GM12878 (cell line): ENCODE data around the gene PTPRN2. TPM values are rescaled to one million over a fixed set of nuclear protein-coding genes. Genes with fewer than 3 reads are reported as not detected.

ENCODE experiments used
- ATAC-seq: fragments of 200-7000 bp; cut with Tn5 transposase; 3 replicates; pipeline ENCODE4 v1.9.1; 2020; ENCODE audit warnings: mild to moderate bottlenecking, moderate library complexity
- BruUV-seq: library from RNA; stranded (reverse); fragments of 400-500 nt; replicated peaks from 2 replicates; lab custom pipeline; 2021; lab: Mats Ljungman, UMichigan
- CTCF ChIA-PET: fragments of 300-600 bp; sonication (Branson Sonifier 250); formaldehyde crosslinking; extraction: SDS; loops from one replicate; lab custom pipeline; 2021; ENCODE audit warnings: inconsistent platforms; lab: Yijun Ruan, JAX
- POLR2A ChIA-PET: fragments of 350-600 bp; formaldehyde crosslinking; extraction: SDS; loops from one replicate; lab custom pipeline; 2021; ENCODE audit warnings: inconsistent platforms; lab: Charles Lee
- RAD21 ChIA-PET: fragments of 300-600 bp; sonication (Branson Sonifier 250); formaldehyde crosslinking; loops from one replicate; lab custom pipeline; 2023; ENCODE audit warnings: antibody characterized with exemption; ENCODE audit not compliant: unreplicated experiment; lab: Charles Lee
- SMC1A ChIA-PET: fragments of 300-600 bp; sonication (Branson Sonifier 250); formaldehyde crosslinking; loops from one replicate; lab custom pipeline; 2023; ENCODE audit not compliant: unreplicated experiment, uncharacterized antibody; lab: Charles Lee
- DNase-seq: peaks from one replicate; pipeline ENCODE4 v3.0.0-alpha.2; 2011; ENCODE audit warnings: low read depth, low spot score
- FAIRE-seq: peaks from 3 replicates; lab custom pipeline; 2011; peaks lifted over from hg19 to GRCh38; lab: Jason Lieb, UNC
- H2AFZ ChIP-seq: 2 replicates; pipeline ENCODE4 v1.6.0; 2011; ENCODE audit warnings: low read depth, low read length, control low read depth; ENCODE audit not compliant: control insufficient read depth
- H3K27ac ChIP-seq: 2 replicates; pipeline ENCODE4 v1.5.1; 2011; ENCODE audit warnings: control low read depth; ENCODE audit not compliant: control insufficient read depth, insufficient read depth
- H3K27me3 ChIP-seq, 2 experiments: replicated peaks in 1 of 2; 2 replicates each; pipeline versions ENCODE4 v1.6.0 to v1.6.1; 2011; ENCODE audit warnings: low read length in 1 of 2; ENCODE audit not compliant: control insufficient read depth in 2 of 2, insufficient read depth in 2 of 2
- H3K36me3 ChIP-seq, 2 experiments: 2 replicates each; pipeline ENCODE4 v1.5.1; 2011; ENCODE audit warnings: low read length in 1 of 2; ENCODE audit not compliant: control insufficient read depth in 2 of 2, insufficient read depth in 2 of 2
- H3K4me1 ChIP-seq: 2 replicates; pipeline ENCODE4 v1.6.1; 2011; ENCODE audit warnings: mild to moderate bottlenecking, low read length, moderate library complexity, mixed read lengths; ENCODE audit not compliant: control insufficient read depth, insufficient read depth
- H3K4me2 ChIP-seq: 2 replicates; pipeline ENCODE4 v1.6.0; 2011; ENCODE audit warnings: control low read depth; ENCODE audit not compliant: control insufficient read depth, insufficient read depth
- H3K4me3 ChIP-seq: fragments of 200-600 bp; sonication (generic); 2 replicates; pipeline ENCODE4 v1.5.1; 2016
- H3K79me2 ChIP-seq: 2 replicates; pipeline ENCODE4 v1.6.0; 2011; ENCODE audit warnings: low read length; ENCODE audit not compliant: control insufficient read depth, insufficient read depth
- H3K9ac ChIP-seq: 2 replicates; pipeline ENCODE4 v1.8.0; 2011; ENCODE audit warnings: low read length, control low read depth, mixed read lengths; ENCODE audit not compliant: control insufficient read depth, insufficient read depth
- H3K9me3 ChIP-seq: replicated peaks from 3 replicates; pipeline ENCODE4 v1.5.1; 2011; ENCODE audit warnings: mild to moderate bottlenecking, low read length; ENCODE audit not compliant: control insufficient read depth, insufficient read depth
- H4K20me1 ChIP-seq: 2 replicates; pipeline ENCODE4 v1.6.0; 2011; ENCODE audit not compliant: control insufficient read depth, insufficient read depth
- EGR1 ChIP-seq, 2 experiments: IDR thresholded peaks; 1 replicate in 1 of 2; 2 replicates in 1 of 2; pipeline ENCODE4 v1.6.1; 2011 to 2012; ENCODE audit warnings: low read depth in 2 of 2, low read length in 2 of 2, borderline replicate concordance in 1 of 2, mild to moderate bottlenecking in 1 of 2, moderate library complexity in 1 of 2
- HDAC2 ChIP-seq: fragments of 200-600 bp; sonication (generic); IDR thresholded peaks from 2 replicates; pipeline ENCODE4 v1.6.1; 2017
- POLR2A ChIP-seq: IDR thresholded peaks from 2 replicates; pipeline ENCODE4 v1.6.1; 2011; ENCODE audit warnings: low read depth, mild to moderate bottlenecking, low read length
- SPI1 ChIP-seq: IDR thresholded peaks from 2 replicates; pipeline ENCODE4 v1.6.1; 2011; ENCODE audit warnings: low read depth, mild to moderate bottlenecking, low read length, moderate library complexity, borderline replicate concordance; ENCODE audit not compliant: insufficient read depth
- TBL1XR1 ChIP-seq: IDR thresholded peaks from 2 replicates; pipeline ENCODE4 v1.6.1; 2012; ENCODE audit warnings: low read depth, low read length, improper control_type of control experiment
- WRNIP1 ChIP-seq: IDR thresholded peaks from 2 replicates; pipeline ENCODE4 v1.6.1; 2011; ENCODE audit warnings: low read depth, low read length, improper control_type of control experiment, borderline replicate concordance
- WGBS: methylation state at CpG from one replicate; pipeline ENCODE4 v1.1.6; 2016; ENCODE audit warnings: low lambda C conversion rate; ENCODE audit not compliant: insufficient replicate concordance, insufficient coverage; ENCODE audit errors: missing lambda C conversion rate; 5-methylcytosine and 5-hydroxymethylcytosine counted together
- in situ Hi-C: fragments of 300-500 bp; cut with MboI; formaldehyde crosslinking; loops from 9 replicates; pipeline ENCODE4 v1.14.3; 2018; ENCODE audit warnings: mixed read lengths
- intact Hi-C: fragments of 100-400 bp; cut with micrococcal nuclease; formaldehyde crosslinking; loops from one replicate; pipeline ENCODE4 v1.14.2; 2022; ENCODE audit not compliant: unreplicated experiment
- polyA plus RNA-seq, 11 experiments: library from polyadenylated mRNA; depleted of rRNA in 4 of 11; unstranded in 6 of 11; stranded (reverse) in 5 of 11; fragments of >200 nt; fragmentation: Nextera tagmentation in 4 of 11; fragmentation: Illumina TruSeq in 1 of 11; extraction: Ambion mirVana in 4 of 11; extraction: Trizol in 1 of 11; gene quantifications; 1 replicate in 1 of 11; 2 replicates in 10 of 11; pipeline versions ENCODE4 v1.2.1 to v1.2.3, GENCODE V29; 2011 to 2016; ENCODE audit warnings: inconsistent platforms in 2 of 11, missing spikeins in 2 of 11, low read depth in 1 of 11
- total RNA-seq, 4 experiments: library from RNA; depleted of rRNA in 3 of 4; stranded (reverse); fragments of >200 nt in 3 of 4; fragmentation: Illumina TruSeq in 1 of 4; extraction: Trizol in 1 of 4; gene quantifications; 2 replicates each; pipeline versions ENCODE4 v1.2.1 to v1.2.3, GENCODE V29; 2013 to 2021
- TF ChIP-seq, protein P1 (sequence below): IDR thresholded peaks from 2 replicates; pipeline ENCODE4 v1.6.1; 2011; ENCODE audit warnings: low read depth, mild to moderate bottlenecking, low read length, moderate library complexity, borderline replicate concordance; ENCODE audit errors: extremely low read depth
- TF ChIP-seq, protein P2 (sequence below): IDR thresholded peaks from 2 replicates; pipeline ENCODE4 v1.6.1; 2012; ENCODE audit warnings: mild to moderate bottlenecking, low read depth, low read length

Gene PTPRN2
- total and polyA plus RNA-seq, 10 of the 15 experiments (the other 5 are each of a cell fraction or from before 2014, with no cell fraction given), result 5.4 TPM; not detected in 9

DNA sequence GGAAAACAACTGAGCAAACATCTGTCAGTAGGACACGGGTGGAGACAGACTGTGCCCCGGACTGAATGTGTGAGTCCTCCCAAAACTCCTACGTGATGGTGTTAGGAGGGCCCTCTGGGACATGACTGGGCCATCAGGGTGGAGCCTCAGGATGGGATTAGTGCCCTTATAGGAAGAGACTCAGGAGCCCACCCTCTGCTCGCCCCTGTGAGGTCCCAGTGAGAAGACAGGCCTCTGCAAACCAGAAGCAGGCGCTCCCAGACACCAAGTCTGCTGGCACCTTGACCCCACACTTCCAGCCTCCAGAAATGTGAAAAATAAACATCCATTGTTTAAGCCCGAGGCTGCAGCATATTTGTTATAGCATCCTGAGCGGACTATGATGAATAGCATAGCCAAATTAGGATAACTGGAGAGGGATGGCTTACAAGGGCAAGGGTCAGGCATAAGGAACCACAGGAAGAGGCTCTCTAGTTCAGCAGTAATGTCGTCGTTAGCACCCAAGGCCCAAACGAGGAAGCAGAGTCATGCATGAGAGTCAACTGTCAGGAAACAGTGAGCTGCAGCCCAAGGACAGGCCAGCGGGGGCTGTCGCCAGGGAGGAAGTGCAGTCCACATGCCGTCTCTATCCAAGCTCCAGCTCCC lies 50.6 kb downstream of the PTPRN2 start:
- ChIA-PET RAD21 (no interaction called here), POLR2A (interaction anchor here (0.8 kb wide), 1 partner anchor 78 kb away, joined by 3 read pairs; no protein-coding TSS in a partner anchor), CTCF (no interaction called here), SMC1A (no interaction called here)
- ATAC-seq (no peak), FAIRE-seq (no peak), DNase-seq (no peak)
- Histone ChIP-seq H3K4me3 (no peak overlapping the region), H4K20me1 (no peaks in the 10 kb centered on the region), H3K9me3 (no peaks in the 10 kb centered on the region; the same call in 2 of the 3 replicates), H3K79me2 (no peaks in the 10 kb centered on the region), H3K4me2 (no peak overlapping the region), H3K9ac (no peak overlapping the region), H2AFZ (no peak overlapping the region), H3K27me3 (no peaks in the 10 kb centered on the region), H3K4me1 (no peaks in the 10 kb centered on the region), H3K36me3 (no peaks in the 10 kb centered on the region), H3K27ac (no peak overlapping the region)
- BruUV-seq, result no TSS peak
- in situ Hi-C loops (no loop called here), intact Hi-C loops (no loop called here)
- WGBS, result 14% methylated on average over 13 of the region's 13 CpGs
- no peak for TF ChIP-seq WRNIP1
- TF ChIP-seq, protein P1, sequence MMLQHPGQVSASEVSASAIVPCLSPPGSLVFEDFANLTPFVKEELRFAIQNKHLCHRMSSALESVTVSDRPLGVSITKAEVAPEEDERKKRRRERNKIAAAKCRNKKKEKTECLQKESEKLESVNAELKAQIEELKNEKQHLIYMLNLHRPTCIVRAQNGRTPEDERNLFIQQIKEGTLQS, result no peak
- TF ChIP-seq EGR1 (IDR thresholded peaks at IDR 0.05; ENCODE audit: borderline replicate concordance in 1 of 2, low read depth in 2 of 2, low read length in 2 of 2), result no peak
- TF ChIP-seq SPI1, result no peak
- TF ChIP-seq HDAC2, result no peak
- TF ChIP-seq, protein P2, sequence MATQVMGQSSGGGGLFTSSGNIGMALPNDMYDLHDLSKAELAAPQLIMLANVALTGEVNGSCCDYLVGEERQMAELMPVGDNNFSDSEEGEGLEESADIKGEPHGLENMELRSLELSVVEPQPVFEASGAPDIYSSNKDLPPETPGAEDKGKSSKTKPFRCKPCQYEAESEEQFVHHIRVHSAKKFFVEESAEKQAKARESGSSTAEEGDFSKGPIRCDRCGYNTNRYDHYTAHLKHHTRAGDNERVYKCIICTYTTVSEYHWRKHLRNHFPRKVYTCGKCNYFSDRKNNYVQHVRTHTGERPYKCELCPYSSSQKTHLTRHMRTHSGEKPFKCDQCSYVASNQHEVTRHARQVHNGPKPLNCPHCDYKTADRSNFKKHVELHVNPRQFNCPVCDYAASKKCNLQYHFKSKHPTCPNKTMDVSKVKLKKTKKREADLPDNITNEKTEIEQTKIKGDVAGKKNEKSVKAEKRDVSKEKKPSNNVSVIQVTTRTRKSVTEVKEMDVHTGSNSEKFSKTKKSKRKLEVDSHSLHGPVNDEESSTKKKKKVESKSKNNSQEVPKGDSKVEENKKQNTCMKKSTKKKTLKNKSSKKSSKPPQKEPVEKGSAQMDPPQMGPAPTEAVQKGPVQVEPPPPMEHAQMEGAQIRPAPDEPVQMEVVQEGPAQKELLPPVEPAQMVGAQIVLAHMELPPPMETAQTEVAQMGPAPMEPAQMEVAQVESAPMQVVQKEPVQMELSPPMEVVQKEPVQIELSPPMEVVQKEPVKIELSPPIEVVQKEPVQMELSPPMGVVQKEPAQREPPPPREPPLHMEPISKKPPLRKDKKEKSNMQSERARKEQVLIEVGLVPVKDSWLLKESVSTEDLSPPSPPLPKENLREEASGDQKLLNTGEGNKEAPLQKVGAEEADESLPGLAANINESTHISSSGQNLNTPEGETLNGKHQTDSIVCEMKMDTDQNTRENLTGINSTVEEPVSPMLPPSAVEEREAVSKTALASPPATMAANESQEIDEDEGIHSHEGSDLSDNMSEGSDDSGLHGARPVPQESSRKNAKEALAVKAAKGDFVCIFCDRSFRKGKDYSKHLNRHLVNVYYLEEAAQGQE, result no peak
- TF ChIP-seq TBL1XR1, result no peak
- no peak for TF ChIP-seq POLR2A
